ENCODE data around the gene CYP2D6.

The CYP2D6 gene

GRCh38 chr22:42079319-42080251 lies 51.0 kb downstream of the CYP2D6 start, which contains the start of gene SMDT1:
TSS of gene SMDT1 (plus strand) at chr22:42079700. CDS start at chr22:42079769, 69 bp downstream.
- DNase-seq = peak; percentile 99

- DNase-seq = no peak
Measured at GRCh38 chr22:42078469-42079318, 51.9 kb downstream of the CYP2D6 start.

GRCh38 chr22:42077486-42078125 lies 53.0 kb downstream of the CYP2D6 start:
- DNase-seq = no peak

GRCh38 chr22:42076764-42077485 lies 53.7 kb downstream of the CYP2D6 start:
- DNase-seq = no peak
